Measurements from ENCODE around the gene RFT1.

The RFT1 gene

GRCh38 chr3:53097887-53098286, 32.3 kb downstream of the RFT1 start:
- H3K36me3 ChIP-seq (ENCODE audit: control insufficient read depth in 1 of 2, insufficient read depth in 2 of 2, low read length in 2 of 2): peaks cover 28 to 58% of the 10 kb centered on the region in 2 donors
- H3K9me3 ChIP-seq (ENCODE audit: control insufficient read depth in 1 of 2, low read length in 2 of 2): no peaks in the 10 kb centered on the region
- no peak overlapping the region for H3K27ac ChIP-seq (ENCODE audit: low read length)
- no peaks in the 10 kb centered on the region for H3K27me3 ChIP-seq (ENCODE audit: low read depth, low read length)
- H3K4me3 ChIP-seq (ENCODE audit: low read depth in 1 of 2, low read length in 2 of 2): no peak overlapping the region
- H3K4me1 ChIP-seq (ENCODE audit: control insufficient read depth in 1 of 2, insufficient read depth in 2 of 2, low read length in 2 of 2): no peaks in the 10 kb centered on the region

GRCh38 chr3:53092942-53093341, 37.3 kb downstream of the RFT1 start:
- no peak overlapping the region for H3K4me3 ChIP-seq (ENCODE audit: low read depth in 1 of 2, low read length in 2 of 2)
- no peak overlapping the region for H3K27ac ChIP-seq (ENCODE audit: low read length)
- H3K36me3 ChIP-seq (ENCODE audit: control insufficient read depth in 1 of 2, insufficient read depth in 2 of 2, low read length in 2 of 2): peaks cover 30 to 56% of the 10 kb centered on the region in 2 donors
- no peaks in the 10 kb centered on the region for H3K27me3 ChIP-seq (ENCODE audit: low read depth, low read length)
- no peaks in the 10 kb centered on the region for H3K9me3 ChIP-seq (ENCODE audit: control insufficient read depth in 1 of 2, low read length in 2 of 2)
- no peaks in the 10 kb centered on the region for H3K4me1 ChIP-seq (ENCODE audit: control insufficient read depth in 1 of 2, insufficient read depth in 2 of 2, low read length in 2 of 2)

- no peak overlapping the region for H3K4me3 ChIP-seq (ENCODE audit: low read depth in 1 of 2, low read length in 2 of 2)
- H3K27ac ChIP-seq (ENCODE audit: low read length): no peak overlapping the region
- no peaks in the 10 kb centered on the region for H3K4me1 ChIP-seq (ENCODE audit: control insufficient read depth in 1 of 2, insufficient read depth in 2 of 2, low read length in 2 of 2)
- H3K36me3 ChIP-seq (ENCODE audit: control insufficient read depth in 1 of 2, insufficient read depth in 2 of 2, low read length in 2 of 2): peaks cover 30 to 55% of the 10 kb centered on the region in 2 donors
- H3K9me3 ChIP-seq (ENCODE audit: control insufficient read depth in 1 of 2, low read length in 2 of 2): no peaks in the 10 kb centered on the region
- H3K27me3 ChIP-seq (ENCODE audit: low read depth, low read length): no peaks in the 10 kb centered on the region
These were observed 38.0 kb downstream of the RFT1 start for GRCh38 chr3:53092216-53092615.

- peaks cover 30 to 54% of the 10 kb centered on the region in 2 donors for H3K36me3 ChIP-seq (ENCODE audit: control insufficient read depth in 1 of 2, insufficient read depth in 2 of 2, low read length in 2 of 2)
- no peak overlapping the region for H3K27ac ChIP-seq (ENCODE audit: low read length)
These were observed 39.2 kb downstream of the RFT1 start for GRCh38 chr3:53091011-53091410.

GRCh38 chr3:53089511-53089910, 40.7 kb downstream of the RFT1 start:
- no peak overlapping the region for H3K4me3 ChIP-seq (ENCODE audit: low read depth in 1 of 2, low read length in 2 of 2)
- no peaks in the 10 kb centered on the region for H3K27me3 ChIP-seq (ENCODE audit: low read depth, low read length)
- no peaks in the 10 kb centered on the region for H3K9me3 ChIP-seq (ENCODE audit: control insufficient read depth in 1 of 2, low read length in 2 of 2)
- H3K36me3 ChIP-seq (ENCODE audit: control insufficient read depth in 1 of 2, insufficient read depth in 2 of 2, low read length in 2 of 2): peaks cover 26 to 43% of the 10 kb centered on the region in 2 donors
- no peaks in the 10 kb centered on the region for H3K4me1 ChIP-seq (ENCODE audit: control insufficient read depth in 1 of 2, insufficient read depth in 2 of 2, low read length in 2 of 2)
- no peak overlapping the region for H3K27ac ChIP-seq (ENCODE audit: low read length)

More at GRCh38 chr3:53091011-53091410, 39.2 kb downstream of the RFT1 start:
- Histone ChIP-seq H3K4me3 (ENCODE audit: low read depth in 1 of 2, low read length in 2 of 2) (no peak overlapping the region), H3K4me1 (ENCODE audit: control insufficient read depth in 1 of 2, insufficient read depth in 2 of 2, low read length in 2 of 2) (no peaks in the 10 kb centered on the region), H3K27me3 (ENCODE audit: low read depth, low read length) (no peaks in the 10 kb centered on the region), H3K9me3 (ENCODE audit: control insufficient read depth in 1 of 2, low read length in 2 of 2) (no peaks in the 10 kb centered on the region)

- Histone ChIP-seq H3K27me3 (ENCODE audit: low read depth, low read length) (no peaks in the 10 kb centered on the region), H3K27ac (ENCODE audit: low read length) (no peak overlapping the region), H3K9me3 (ENCODE audit: control insufficient read depth in 1 of 2, low read length in 2 of 2) (no peaks in the 10 kb centered on the region), H3K4me1 (ENCODE audit: control insufficient read depth in 1 of 2, insufficient read depth in 2 of 2, low read length in 2 of 2) (peaks cover 3 to 9% of the 10 kb centered on the region in 2 donors), H3K4me3 (ENCODE audit: low read depth in 1 of 2, low read length in 2 of 2) (no peak overlapping the region), H3K36me3 (ENCODE audit: control insufficient read depth in 1 of 2, insufficient read depth in 2 of 2, low read length in 2 of 2) (peaks cover 6 to 11% of the 10 kb centered on the region in 2 donors)
These were observed 44.8 kb downstream of the RFT1 start for GRCh38 chr3:53085476-53085875.

- H3K27me3 ChIP-seq (ENCODE audit: low read depth, low read length): no peaks in the 10 kb centered on the region
- H3K4me1 ChIP-seq (ENCODE audit: control insufficient read depth in 1 of 2, insufficient read depth in 2 of 2, low read length in 2 of 2): peaks cover 3 to 9% of the 10 kb centered on the region in 2 donors
- H3K27ac ChIP-seq (ENCODE audit: low read length): no peak overlapping the region
- peaks cover 0 to 4% of the 10 kb centered on the region in 2 donors for H3K36me3 ChIP-seq (ENCODE audit: control insufficient read depth in 1 of 2, insufficient read depth in 2 of 2, low read length in 2 of 2)
- H3K4me3 ChIP-seq (ENCODE audit: low read depth in 1 of 2, low read length in 2 of 2): peak overlapping the region in 1 of 2 donors; percentile 7
- no peaks in the 10 kb centered on the region for H3K9me3 ChIP-seq (ENCODE audit: control insufficient read depth in 1 of 2, low read length in 2 of 2)
These were observed 45.8 kb downstream of the RFT1 start for GRCh38 chr3:53084310-53085001.

GRCh38 chr3:53083949-53084309, 46.3 kb downstream of the RFT1 start:
- no peak overlapping the region for H3K27ac ChIP-seq (ENCODE audit: low read length)
- H3K27me3 ChIP-seq (ENCODE audit: low read depth, low read length): no peaks in the 10 kb centered on the region
- peaks cover 0 to 4% of the 10 kb centered on the region in 2 donors for H3K36me3 ChIP-seq (ENCODE audit: control insufficient read depth in 1 of 2, insufficient read depth in 2 of 2, low read length in 2 of 2)
- peaks cover 3 to 9% of the 10 kb centered on the region in 2 donors for H3K4me1 ChIP-seq (ENCODE audit: control insufficient read depth in 1 of 2, insufficient read depth in 2 of 2, low read length in 2 of 2)
- no peaks in the 10 kb centered on the region for H3K9me3 ChIP-seq (ENCODE audit: control insufficient read depth in 1 of 2, low read length in 2 of 2)
- H3K4me3 ChIP-seq (ENCODE audit: low read depth in 1 of 2, low read length in 2 of 2): peak overlapping the region in 1 of 2 donors; percentile 7

GRCh38 chr3:53083521-53083920, 46.7 kb downstream of the RFT1 start:
- Histone ChIP-seq H3K36me3 (ENCODE audit: control insufficient read depth in 1 of 2, insufficient read depth in 2 of 2, low read length in 2 of 2) (peaks cover 0 to 4% of the 10 kb centered on the region in 2 donors), H3K4me3 (ENCODE audit: low read depth in 1 of 2, low read length in 2 of 2) (no peak overlapping the region), H3K4me1 (ENCODE audit: control insufficient read depth in 1 of 2, insufficient read depth in 2 of 2, low read length in 2 of 2) (peaks cover 3 to 9% of the 10 kb centered on the region in 2 donors), H3K9me3 (ENCODE audit: control insufficient read depth in 1 of 2, low read length in 2 of 2) (no peaks in the 10 kb centered on the region), H3K27ac (ENCODE audit: low read length) (no peak overlapping the region), H3K27me3 (ENCODE audit: low read depth, low read length) (no peaks in the 10 kb centered on the region)

- Histone ChIP-seq H3K4me1 (ENCODE audit: control insufficient read depth in 1 of 2, insufficient read depth in 2 of 2, low read length in 2 of 2) (peaks cover 3 to 9% of the 10 kb centered on the region in 2 donors), H3K9me3 (ENCODE audit: control insufficient read depth in 1 of 2, low read length in 2 of 2) (no peaks in the 10 kb centered on the region), H3K36me3 (ENCODE audit: control insufficient read depth in 1 of 2, insufficient read depth in 2 of 2, low read length in 2 of 2) (peaks cover 0 to 1% of the 10 kb centered on the region in 2 donors), H3K27ac (ENCODE audit: low read length) (no peak overlapping the region), H3K27me3 (ENCODE audit: low read depth, low read length) (no peaks in the 10 kb centered on the region), H3K4me3 (ENCODE audit: low read depth in 1 of 2, low read length in 2 of 2) (no peak overlapping the region)
These were observed 47.5 kb downstream of the RFT1 start for GRCh38 chr3:53082736-53083135.

- Histone ChIP-seq H3K4me1 (ENCODE audit: control insufficient read depth in 1 of 2, insufficient read depth in 2 of 2, low read length in 2 of 2) (peaks cover 3 to 9% of the 10 kb centered on the region in 2 donors), H3K27me3 (ENCODE audit: low read depth, low read length) (no peaks in the 10 kb centered on the region), H3K36me3 (ENCODE audit: control insufficient read depth in 1 of 2, insufficient read depth in 2 of 2, low read length in 2 of 2) (peaks cover 0 to 9% of the 10 kb centered on the region in 2 donors), H3K4me3 (ENCODE audit: low read depth in 1 of 2, low read length in 2 of 2) (no peak overlapping the region), H3K9me3 (ENCODE audit: control insufficient read depth in 1 of 2, low read length in 2 of 2) (no peaks in the 10 kb centered on the region), H3K27ac (ENCODE audit: low read length) (no peak overlapping the region)
These were observed 48.9 kb downstream of the RFT1 start for GRCh38 chr3:53081318-53081717.

Data from muscle layer of duodenum (tissue), 2 donors.